ENCODE results near the gene ING1. TPM values are rescaled to one million over a fixed set of nuclear protein-coding genes. Genes with fewer than 3 reads are reported as not detected.

Gene ING1
- total and polyA plus RNA-seq, 12 donors: 4.1 to 15.6 (median 6.3) TPM

- ATAC-seq (peak in 3 of 8 donors; percentile 0 to 9 (median 1)), DNase-seq (no peak)
- H3K27me3 ChIP-seq: no peaks in the 10 kb centered on the region
- peak overlapping the region; percentile 11 to 93 (median 85) for H3K27ac ChIP-seq
- H3K4me3 ChIP-seq: peak overlapping the region in 9 of 10 donors; percentile 72 to 87 (median 77)
- intact Hi-C loops (cut with DNase I): loop anchor here in 4 of 10 donors (5.0 to 10.0 kb wide), 4 partner anchors 82 to 111 kb away; partner anchors contain the start of gene NAXD (in 2 of the 4)
- no peak for TF ChIP-seq CTCF (IDR thresholded peaks at IDR 0.05)
- peaks cover 4 to 56% (median 30%) of the 10 kb centered on the region in 9 donors for H3K4me1 ChIP-seq
- WGBS, 2 donors: 58 to 59% methylated on average over 8 of the region's 8 CpGs
- H3K36me3 ChIP-seq: peaks cover 0 to 20% (median 0%) of the 10 kb centered on the region in 9 donors
- H3K9me3 ChIP-seq: no peaks in the 10 kb centered on the region
Observed at GRCh38 chr13:110706570-110707372, 6.7 kb upstream of the ING1 start.

DNA sequence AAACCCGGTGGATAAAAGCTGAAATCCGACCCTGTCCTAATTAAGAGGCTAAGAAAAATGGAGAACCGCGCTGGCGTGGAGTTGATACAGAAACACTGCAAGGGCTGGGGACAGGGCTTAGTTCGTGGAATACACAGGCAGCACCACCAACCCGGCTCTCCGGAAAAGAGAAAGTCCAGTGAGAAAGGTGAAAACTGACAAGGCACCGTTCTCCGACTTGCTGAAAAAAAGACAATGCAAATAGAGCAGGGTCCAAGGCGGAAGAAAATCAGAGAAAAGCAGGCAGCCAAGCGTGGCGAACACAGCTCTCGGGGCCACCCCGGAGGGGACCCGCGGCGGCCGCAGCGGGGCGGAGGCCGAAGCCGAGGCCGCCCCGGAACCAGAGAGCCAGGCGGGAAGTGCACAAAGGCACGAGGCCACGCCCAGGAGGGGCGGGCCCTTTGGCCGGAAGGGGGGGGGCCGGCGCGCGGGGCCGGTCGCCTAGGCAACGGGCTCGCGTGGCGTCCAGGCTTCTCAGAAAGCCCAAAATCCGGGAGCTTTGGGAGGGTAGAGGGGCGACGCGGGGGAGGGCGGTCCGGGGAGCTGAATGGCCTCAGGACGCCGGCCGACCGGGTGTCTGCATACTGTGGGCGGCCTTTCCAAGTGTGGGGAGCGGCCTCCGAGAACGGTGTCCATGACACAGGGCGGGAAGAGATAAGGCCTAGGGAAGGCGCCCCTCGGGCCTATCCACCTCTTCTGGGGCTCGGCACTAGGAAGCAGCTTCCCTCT, 1.2 kb upstream of the ING1 start:
- ATAC-seq (peak; percentile 59 to 79 (median 62)), DNase-seq (peak; percentile 84 to 87)
- Histone ChIP-seq H3K4me1 (peaks cover 4 to 28% (median 21%) of the 10 kb centered on the region in 9 donors), H3K36me3 (no peaks in the 10 kb centered on the region), H3K27ac (peak overlapping the region; percentile 96 to 100 (median 100)), H3K4me3 (peak overlapping the region; percentile 79 to 98 (median 92)), H3K9me3 (no peaks in the 10 kb centered on the region), H3K27me3 (no peaks in the 10 kb centered on the region)
- TF ChIP-seq CTCF (IDR thresholded peaks at IDR 0.05): no peak
- intact Hi-C loops (cut with DNase I): loop anchor here in 6 of 10 donors (2.0 to 10.0 kb wide), 7 partner anchors 95 to 405 kb away; partner anchors contain the start of genes ANKRD10 (in 5 of the 6), NAXD (in 3 of the 6), COL4A1 (in 1 of the 6) and COL4A2 (in 1 of the 6)
- 0% methylated on average over 51 to 58 of the region's 58 CpGs for WGBS, 2 donors

GRCh38 chr13:110712849-110713641, 455 bp upstream of the ING1 start:
- Histone ChIP-seq H3K4me1 (peaks cover 4 to 31% (median 26%) of the 10 kb centered on the region in 9 donors), H3K4me3 (peak overlapping the region; percentile 79 to 98 (median 93)), H3K27me3 (no peaks in the 10 kb centered on the region), H3K9me3 (no peaks in the 10 kb centered on the region), H3K27ac (peak overlapping the region; percentile 96 to 100 (median 100)), H3K36me3 (no peaks in the 10 kb centered on the region)
- ATAC-seq: peak; percentile 69 to 87 (median 78)
- TF ChIP-seq CTCF (IDR thresholded peaks at IDR 0.05): no peak
- WGBS, 2 donors: 0% methylated on average over 67 to 68 of the region's 68 CpGs
- peak; percentile 99 to 100 for DNase-seq
- intact Hi-C loops (cut with DNase I): loop anchor here in 6 of 10 donors (2.0 to 10.0 kb wide), 7 partner anchors 96 to 406 kb away; partner anchors contain the start of genes ANKRD10 (in 5 of the 6), NAXD (in 3 of the 6), COL4A1 (in 1 of the 6) and COL4A2 (in 1 of the 6)
